Brain microvascular endothelial cell (primary cell): ENCODE results near the gene PLD5.
"Not testable (repeated sequence)": the region's sequence is repeated elsewhere in the genome, so short reads cannot be mapped to it uniquely, and the experiment has no call there.

Experiments
- DNase-seq: peaks from one replicate; pipeline ENCODE4 v3.0.0-alpha.2; 2020
- H3K27ac ChIP-seq: fragments of 250-450 bp; sonication (Bioruptor Pico); 2 replicates; pipeline ENCODE4 v1.5.1; 2020; ENCODE audit warnings: mild to moderate bottlenecking, moderate library complexity
- H3K27me3 ChIP-seq: fragments of 250-450 bp; sonication (Bioruptor Pico); replicated peaks from 2 replicates; pipeline ENCODE4 v1.5.1; 2020; ENCODE audit warnings: mild to moderate bottlenecking
- H3K36me3 ChIP-seq: fragments of 250-450 bp; sonication (Bioruptor Pico); replicated peaks from 2 replicates; pipeline ENCODE4 v1.5.1; 2020; ENCODE audit warnings: mild to moderate bottlenecking
- H3K4me3 ChIP-seq: 2 replicates; pipeline ENCODE4 v1.5.1; 2011; ENCODE audit warnings: low read depth, mild to moderate bottlenecking, control low read depth, low read length, moderate library complexity
- in situ Hi-C: cut with HindIII; loops from 2 replicates; pipeline ENCODE4 v1.10.0; 2017; ENCODE audit warnings: low sequenced_read_pairs, low pct_ligation_motif_present
- TF ChIP-seq, protein P1 (sequence below): IDR thresholded peaks from 2 replicates; pipeline ENCODE4 v1.5.1; 2011; ENCODE audit warnings: low read depth, mild to moderate bottlenecking, moderate library complexity, low read length, control low read depth, inconsistent platforms; ENCODE audit errors: missing control alignments

Gene PLD5

DNA sequence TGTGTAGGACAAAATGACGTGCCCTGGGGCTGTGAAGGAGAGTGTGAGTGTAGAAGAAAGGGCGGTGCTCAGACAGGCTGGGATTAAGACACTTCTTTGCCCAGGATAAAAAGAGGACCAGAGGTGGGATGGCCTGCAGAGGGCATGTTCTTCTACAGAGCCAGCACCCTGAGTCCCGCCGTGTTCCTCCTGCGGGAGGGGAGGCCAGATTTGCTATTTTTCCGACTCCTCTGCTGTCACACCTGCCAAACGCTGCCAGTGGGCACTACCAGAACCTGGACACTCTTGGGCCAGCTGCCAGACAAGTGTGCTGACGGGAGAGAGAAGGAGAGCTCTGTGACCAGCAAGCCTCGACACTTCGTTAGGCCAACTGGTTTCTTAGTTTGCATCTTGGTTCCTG lies 206.4 kb downstream of the PLD5 start:
- H3K36me3 ChIP-seq: no peaks in the 10 kb centered on the region
- H3K27ac ChIP-seq: no peak overlapping the region
- in situ Hi-C loops: no loop called here
- H3K27me3 ChIP-seq: no peaks in the 10 kb centered on the region
- no peak overlapping the region for H3K4me3 ChIP-seq
- no peak for DNase-seq
- TF ChIP-seq, protein P1, sequence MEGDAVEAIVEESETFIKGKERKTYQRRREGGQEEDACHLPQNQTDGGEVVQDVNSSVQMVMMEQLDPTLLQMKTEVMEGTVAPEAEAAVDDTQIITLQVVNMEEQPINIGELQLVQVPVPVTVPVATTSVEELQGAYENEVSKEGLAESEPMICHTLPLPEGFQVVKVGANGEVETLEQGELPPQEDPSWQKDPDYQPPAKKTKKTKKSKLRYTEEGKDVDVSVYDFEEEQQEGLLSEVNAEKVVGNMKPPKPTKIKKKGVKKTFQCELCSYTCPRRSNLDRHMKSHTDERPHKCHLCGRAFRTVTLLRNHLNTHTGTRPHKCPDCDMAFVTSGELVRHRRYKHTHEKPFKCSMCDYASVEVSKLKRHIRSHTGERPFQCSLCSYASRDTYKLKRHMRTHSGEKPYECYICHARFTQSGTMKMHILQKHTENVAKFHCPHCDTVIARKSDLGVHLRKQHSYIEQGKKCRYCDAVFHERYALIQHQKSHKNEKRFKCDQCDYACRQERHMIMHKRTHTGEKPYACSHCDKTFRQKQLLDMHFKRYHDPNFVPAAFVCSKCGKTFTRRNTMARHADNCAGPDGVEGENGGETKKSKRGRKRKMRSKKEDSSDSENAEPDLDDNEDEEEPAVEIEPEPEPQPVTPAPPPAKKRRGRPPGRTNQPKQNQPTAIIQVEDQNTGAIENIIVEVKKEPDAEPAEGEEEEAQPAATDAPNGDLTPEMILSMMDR: no peak

GRCh38 chr1:242314865-242315264 lies 209.6 kb downstream of the PLD5 start:
- DNase-seq, H3K27ac ChIP-seq, H3K27me3 ChIP-seq, H3K36me3 ChIP-seq, H3K4me3 ChIP-seq, in situ Hi-C loops: not testable (repeated sequence)

GRCh38 chr1:242314085-242314649 lies 210.3 kb downstream of the PLD5 start:
- DNase-seq, in situ Hi-C loops, H3K27me3 ChIP-seq: not testable (repeated sequence)

GRCh38 chr1:242308681-242309080 lies 215.8 kb downstream of the PLD5 start:
- H3K27me3 ChIP-seq, H3K27ac ChIP-seq, DNase-seq, H3K4me3 ChIP-seq, in situ Hi-C loops, H3K36me3 ChIP-seq: not testable (repeated sequence)

More at GRCh38 chr1:242314085-242314649, 210.3 kb downstream of the PLD5 start:
- H3K4me3 ChIP-seq, H3K36me3 ChIP-seq, H3K27ac ChIP-seq: not testable (repeated sequence)

- in situ Hi-C loops, H3K4me3 ChIP-seq, H3K36me3 ChIP-seq, H3K27me3 ChIP-seq, DNase-seq, H3K27ac ChIP-seq: not testable (repeated sequence)
Measured at GRCh38 chr1:242293781-242294180, 230.7 kb downstream of the PLD5 start.

DNA sequence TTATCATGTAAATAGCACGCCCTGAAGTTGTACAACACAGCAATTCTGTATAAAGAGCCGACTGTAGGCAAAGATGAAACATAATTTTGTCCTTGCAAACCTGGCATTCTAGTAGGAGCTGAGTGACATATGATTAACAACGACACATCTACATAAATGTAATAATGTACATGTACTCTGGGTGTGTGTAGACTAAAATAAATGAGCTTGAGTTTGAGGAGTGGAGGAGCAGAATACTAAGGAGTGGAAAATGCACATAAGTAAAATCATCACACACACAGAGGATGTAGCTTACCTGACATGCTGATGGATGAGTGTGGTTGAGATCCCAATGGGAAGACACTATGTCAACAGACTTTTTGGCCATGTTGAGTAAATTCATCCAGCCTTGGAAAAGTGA lies 236.4 kb downstream of the PLD5 start:
- H3K4me3 ChIP-seq, H3K36me3 ChIP-seq, H3K27ac ChIP-seq, H3K27me3 ChIP-seq, in situ Hi-C loops, DNase-seq: not testable (repeated sequence)

DNA sequence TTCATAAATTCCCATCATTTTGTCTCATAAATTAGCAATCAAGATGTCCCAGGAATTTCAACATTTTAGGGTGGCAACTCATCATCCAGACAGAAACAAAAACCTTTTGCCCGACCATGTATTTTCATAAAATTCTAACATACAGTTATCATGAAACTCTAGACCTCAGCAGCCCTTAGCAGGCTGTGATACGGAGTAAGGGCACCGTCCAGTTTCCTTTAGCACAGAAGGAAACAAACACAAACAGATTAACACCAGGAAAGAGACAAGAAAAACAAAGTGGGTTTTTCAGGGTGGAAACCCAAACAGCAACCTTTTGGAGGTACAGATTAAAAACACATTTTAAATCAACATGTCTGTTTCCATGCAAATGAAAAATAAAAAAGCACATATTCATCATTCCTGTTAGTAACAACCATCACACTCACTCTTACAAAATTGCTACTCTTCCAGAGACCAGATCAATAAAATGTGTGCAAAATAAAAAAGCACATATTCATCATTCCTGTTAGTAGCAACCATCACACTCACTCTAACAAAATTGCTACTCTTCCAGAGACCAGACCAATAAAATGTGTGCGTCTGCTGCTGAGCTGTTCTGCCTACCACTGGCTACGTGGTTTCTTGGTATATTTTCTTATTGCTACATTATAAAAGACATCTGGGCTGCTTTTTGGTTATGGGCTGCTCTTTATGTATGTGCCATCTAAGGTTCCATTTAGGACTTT lies 241.6 kb downstream of the PLD5 start:
- H3K36me3 ChIP-seq, in situ Hi-C loops, H3K4me3 ChIP-seq, H3K27ac ChIP-seq, DNase-seq, H3K27me3 ChIP-seq: not testable (repeated sequence)

- H3K27ac ChIP-seq, H3K36me3 ChIP-seq, in situ Hi-C loops, DNase-seq, H3K4me3 ChIP-seq, H3K27me3 ChIP-seq: not testable (repeated sequence)
Measured at GRCh38 chr1:242278406-242278805, 246.1 kb downstream of the PLD5 start.

- DNase-seq, H3K4me3 ChIP-seq, H3K36me3 ChIP-seq, H3K27ac ChIP-seq, H3K27me3 ChIP-seq, in situ Hi-C loops: not testable (repeated sequence)
Measured at GRCh38 chr1:242276769-242277168, 247.7 kb downstream of the PLD5 start.

- H3K27ac ChIP-seq, H3K27me3 ChIP-seq, H3K36me3 ChIP-seq, in situ Hi-C loops, DNase-seq, H3K4me3 ChIP-seq: not testable (repeated sequence)
Measured at GRCh38 chr1:242267004-242267403, 257.5 kb downstream of the PLD5 start.

- H3K27ac ChIP-seq, H3K36me3 ChIP-seq, H3K27me3 ChIP-seq, DNase-seq, in situ Hi-C loops, H3K4me3 ChIP-seq: not testable (repeated sequence)
Measured at GRCh38 chr1:242264419-242264818, 260.1 kb downstream of the PLD5 start.
